Liver (tissue), 3 donors: ENCODE results near the gene CIDEB.

Experiments used
- CTCF ChIP-seq: fragments of 150-350 bp; IDR thresholded peaks from 2 replicates; pipeline ENCODE4 v1.5.1; 2017; ENCODE audit warnings: improper control_type of control experiment, low read depth, low read length; ENCODE audit not compliant: missing input control
- HNF4A ChIP-seq, 2 donors: conservative IDR thresholded peaks; 2 replicates each; pipeline ENCODE4 v1.6.1; 2016; ENCODE audit warnings: antibody characterized with exemption in 2 of 2, mild to moderate bottlenecking in 2 of 2
- donor health status: healthy.
- donor health status: healthy.

- TF ChIP-seq HNF4A (conservative IDR thresholded peaks at IDR 0.05) (no peak), CTCF (no peak)
Measured at GRCh38 chr14:24331731-24332267, 24.0 kb upstream of the CIDEB start.
